Measurements from ENCODE around the gene SLC6A14.

Gene SLC6A14

GRCh38 chrX:116490104-116490503 lies 53.7 kb downstream of the SLC6A14 start:
- Histone ChIP-seq H3K9me3 (ENCODE audit: control insufficient read depth in 1 of 2, low read length in 2 of 2) (no peaks in the 10 kb centered on the region), H3K4me1 (ENCODE audit: control insufficient read depth in 1 of 2, insufficient read depth in 2 of 2, low read length in 2 of 2) (no peaks in the 10 kb centered on the region), H3K36me3 (ENCODE audit: control insufficient read depth in 1 of 2, insufficient read depth in 2 of 2, low read length in 2 of 2) (no peaks in the 10 kb centered on the region), H3K4me3 (ENCODE audit: low read depth in 1 of 2, low read length in 2 of 2) (no peak overlapping the region), H3K27me3 (ENCODE audit: low read depth, low read length) (no peaks in the 10 kb centered on the region), H3K27ac (ENCODE audit: low read length) (no peak overlapping the region)

GRCh38 chrX:116493271-116493670 lies 56.9 kb downstream of the SLC6A14 start:
- H3K36me3 ChIP-seq (ENCODE audit: control insufficient read depth in 1 of 2, insufficient read depth in 2 of 2, low read length in 2 of 2) = no peaks in the 10 kb centered on the region
- H3K27ac ChIP-seq (ENCODE audit: low read length) = no peak overlapping the region
- no peaks in the 10 kb centered on the region for H3K4me1 ChIP-seq (ENCODE audit: control insufficient read depth in 1 of 2, insufficient read depth in 2 of 2, low read length in 2 of 2)
- no peaks in the 10 kb centered on the region for H3K9me3 ChIP-seq (ENCODE audit: control insufficient read depth in 1 of 2, low read length in 2 of 2)
- H3K4me3 ChIP-seq (ENCODE audit: low read depth in 1 of 2, low read length in 2 of 2) = no peak overlapping the region
- H3K27me3 ChIP-seq (ENCODE audit: low read depth, low read length) = no peaks in the 10 kb centered on the region

GRCh38 chrX:116499780-116500179 lies 63.4 kb downstream of the SLC6A14 start:
- Histone ChIP-seq H3K9me3 (ENCODE audit: control insufficient read depth in 1 of 2, low read length in 2 of 2) (no peaks in the 10 kb centered on the region), H3K4me1 (ENCODE audit: control insufficient read depth in 1 of 2, insufficient read depth in 2 of 2, low read length in 2 of 2) (no peaks in the 10 kb centered on the region), H3K36me3 (ENCODE audit: control insufficient read depth in 1 of 2, insufficient read depth in 2 of 2, low read length in 2 of 2) (no peaks in the 10 kb centered on the region), H3K27ac (ENCODE audit: low read length) (no peak overlapping the region), H3K4me3 (ENCODE audit: low read depth in 1 of 2, low read length in 2 of 2) (no peak overlapping the region), H3K27me3 (ENCODE audit: low read depth, low read length) (no peaks in the 10 kb centered on the region)

Data from muscle layer of duodenum (tissue), 2 donors.